K562 (cell line): ENCODE results near the gene SIGLEC6. TPM values are rescaled to one million over a fixed set of nuclear protein-coding genes. Genes with fewer than 3 reads are reported as not detected.

ENCODE experiments used
- ARID2 ChIP-seq: fragments of 450-650 bp; IDR thresholded peaks from 2 replicates; pipeline ENCODE4 v1.6.1; 2017; ENCODE audit warnings: antibody characterized with exemption, mild to moderate bottlenecking
- CBFA2T2 ChIP-seq: fragments of 450-650 bp; conservative IDR thresholded peaks from 2 replicates; pipeline ENCODE4 v1.6.1; 2017; ENCODE audit warnings: mild to moderate bottlenecking
- CBX5 ChIP-seq: IDR thresholded peaks from 2 replicates; pipeline ENCODE4 v1.6.1; 2014; ENCODE audit warnings: low read depth, borderline replicate concordance
- CCNT2 ChIP-seq: IDR thresholded peaks from 2 replicates; pipeline ENCODE4 v1.6.1; 2011; ENCODE audit warnings: borderline replicate concordance, low read depth, mild to moderate bottlenecking, moderate library complexity, mixed read lengths, low read length; ENCODE audit not compliant: insufficient read length; ENCODE audit errors: extremely low read depth
- CHCHD3 ChIP-seq: fragments of 250-450 bp; sonication (Bioruptor Pico); IDR thresholded peaks from 2 replicates; pipeline ENCODE4 v2.1.2; 2022; ENCODE audit warnings: mild to moderate bottlenecking
- EP300 ChIP-seq: IDR thresholded peaks from 2 replicates; pipeline ENCODE4 v1.6.1; 2012; ENCODE audit warnings: low read length, improper control_type of control experiment
- ETV6 ChIP-seq, 3 experiments: fragments of 150-350 bp in 1 of 3; sonication (generic) in 1 of 3; formaldehyde crosslinking in 1 of 3; IDR thresholded peaks; 2 replicates each; pipeline versions ENCODE4 v1.6.1 to v1.8.0; 2014 to 2022; ENCODE audit warnings: borderline replicate concordance in 2 of 3, low read depth in 2 of 3, antibody characterized with exemption in 1 of 3, low read length in 1 of 3, mild to moderate bottlenecking in 1 of 3, missing genetic modification reagents in 1 of 3
- EZH2 ChIP-seq: IDR thresholded peaks from 2 replicates; pipeline ENCODE4 v1.6.1; 2012; ENCODE audit warnings: low read depth, mild to moderate bottlenecking, inconsistent platforms, low read length, borderline replicate concordance
- IRF2 ChIP-seq: sonication (generic); formaldehyde crosslinking; IDR thresholded peaks from 2 replicates; pipeline ENCODE4 v1.8.1; 2022; ENCODE audit warnings: mild to moderate bottlenecking, missing genetic modification reagents
- MAZ ChIP-seq, 2 experiments: fragments of 450-650 bp in 1 of 2; sonication (generic) in 1 of 2; formaldehyde crosslinking; IDR thresholded peaks in 1 of 2; conservative IDR thresholded peaks in 1 of 2; 2 replicates each; pipeline versions ENCODE4 v1.4.0 to v1.5.0; 2020; ENCODE audit warnings: mild to moderate bottlenecking in 1 of 2, missing genetic modification reagents in 1 of 2
- NELFE ChIP-seq: IDR thresholded peaks from 2 replicates; pipeline ENCODE4 v1.6.1; 2011; ENCODE audit warnings: mild to moderate bottlenecking; ENCODE audit not compliant: insufficient read depth, insufficient read length
- PHF20 ChIP-seq: fragments of 450-650 bp; IDR thresholded peaks from 2 replicates; pipeline ENCODE4 v1.6.1; 2018; ENCODE audit not compliant: partially characterized antibody
- PHF8 ChIP-seq: fragments of 200-600 bp; sonication (generic); IDR thresholded peaks from 2 replicates; pipeline ENCODE4 v1.6.1; 2012; ENCODE audit warnings: mixed run types, mild to moderate bottlenecking, inconsistent platforms, low read length, moderate library complexity, borderline replicate concordance
- POLR2G ChIP-seq: fragments of 200-400 bp; formaldehyde crosslinking; IDR thresholded peaks from 2 replicates; pipeline ENCODE4 v1.6.1; 2017; ENCODE audit warnings: low read depth, mild to moderate bottlenecking, antibody characterized with exemption, low read length, moderate library complexity
- RBM25 ChIP-seq: fragments of 200-400 bp; formaldehyde crosslinking; IDR thresholded peaks from 2 replicates; pipeline ENCODE4 v1.6.1; 2018; ENCODE audit warnings: low read length, low read depth, moderate library complexity; ENCODE audit not compliant: severe bottlenecking
- RCOR1 ChIP-seq, 2 experiments: IDR thresholded peaks; 2 replicates each; pipeline ENCODE4 v1.6.1; 2012; ENCODE audit warnings: low read depth in 2 of 2, low read length in 2 of 2, borderline replicate concordance in 1 of 2, improper control_type of control experiment in 1 of 2
- RFX5 ChIP-seq: IDR thresholded peaks from 2 replicates; pipeline ENCODE4 v1.6.1; 2011; ENCODE audit warnings: low read depth, mild to moderate bottlenecking, improper control_type of control experiment, low read length
- TAF9B ChIP-seq: fragments of 450-650 bp; IDR thresholded peaks from 2 replicates; pipeline ENCODE4 v1.6.1; 2018; ENCODE audit warnings: mild to moderate bottlenecking; ENCODE audit not compliant: partially characterized antibody
- TEAD1 ChIP-seq, 2 experiments: fragments of 450-650 bp in 1 of 2; sonication (generic) in 1 of 2; formaldehyde crosslinking; IDR thresholded peaks; 2 replicates each; pipeline versions ENCODE4 v1.4.0 to v1.8.0; 2020 to 2022; ENCODE audit warnings: mild to moderate bottlenecking in 2 of 2, missing genetic modification reagents in 1 of 2
- TFAM ChIP-seq: fragments of 250-450 bp; sonication (Bioruptor Pico); conservative IDR thresholded peaks from 2 replicates; pipeline ENCODE4 v1.5.0; 2021; ENCODE audit warnings: mild to moderate bottlenecking, moderate library complexity
- TRIM28 ChIP-seq: fragments of 450-650 bp; IDR thresholded peaks from 2 replicates; pipeline ENCODE4 v1.6.1; 2017
- U2AF2 ChIP-seq: fragments of 200-400 bp; formaldehyde crosslinking; optimal IDR thresholded peaks from 2 replicates; pipeline ENCODE3; 2017; ENCODE audit warnings: low read depth, mild to moderate bottlenecking, low read length
- ZC3H11A ChIP-seq: IDR thresholded peaks from 2 replicates; pipeline ENCODE4 v1.6.1; 2012; ENCODE audit warnings: low read depth, low read length, improper control_type of control experiment
- ZNF133 ChIP-seq: fragments of 250-450 bp; sonication (Bioruptor Pico); IDR thresholded peaks from 2 replicates; pipeline ENCODE4 v1.4.0; 2020; ENCODE audit warnings: mild to moderate bottlenecking
- ZNF347 ChIP-seq: fragments of 450-650 bp; formaldehyde crosslinking; IDR thresholded peaks from 2 replicates; pipeline ENCODE4 v1.4.0; 2020; ENCODE audit warnings: low read depth, mild to moderate bottlenecking, moderate library complexity
- ZNF354B ChIP-seq: fragments of 250-450 bp; sonication (Bioruptor Pico); IDR thresholded peaks from 2 replicates; pipeline ENCODE4 v1.4.0; 2020
- ZNF75A ChIP-seq: fragments of 450-650 bp; formaldehyde crosslinking; IDR thresholded peaks from 2 replicates; pipeline ENCODE4 v1.4.0; 2020; ENCODE audit warnings: mild to moderate bottlenecking
- polyA plus RNA-seq, 8 experiments: library from polyadenylated mRNA; depleted of rRNA in 4 of 8; stranded (reverse) in 5 of 8; unstranded in 3 of 8; fragments of >200 nt; fragmentation: Nextera tagmentation in 2 of 8; fragmentation: Illumina TruSeq in 1 of 8; extraction: Ambion mirVana in 2 of 8; extraction: Trizol in 1 of 8; gene quantifications; 2 replicates each; pipeline versions ENCODE4 v1.2.1 to v1.2.3, GENCODE V29; 2011 to 2014; ENCODE audit warnings: inconsistent platforms in 1 of 8, missing spikeins in 1 of 8
- total RNA-seq, 7 experiments: library from RNA; depleted of rRNA in 6 of 7; stranded (reverse); fragments of >200 nt in 6 of 7; fragmentation: Illumina TruSeq in 2 of 7; extraction: Trizol in 2 of 7; gene quantifications; 2 replicates each; pipeline versions ENCODE4 v1.2.1 to v1.2.3, GENCODE V29; 2011 to 2021; ENCODE audit warnings: low replicate concordance in 1 of 7
- TF ChIP-seq, protein P1 (sequence below): sonication (generic); formaldehyde crosslinking; IDR thresholded peaks from 2 replicates; pipeline ENCODE4 v1.9.0; 2022; ENCODE audit warnings: mild to moderate bottlenecking, missing genetic modification reagents
- TF ChIP-seq, protein P2 (sequence below): sonication (generic); formaldehyde crosslinking; IDR thresholded peaks from 2 replicates; pipeline ENCODE4 v1.8.0; 2022; ENCODE audit warnings: missing genetic modification reagents, mild to moderate bottlenecking, moderate library complexity, borderline replicate concordance

The SIGLEC6 gene
- total and polyA plus RNA-seq, 9 of the 15 experiments (the other 6 are each of a cell fraction or from before 2014, with no cell fraction given) = 0.03 to 17.5 (median 0.71) TPM

DNA sequence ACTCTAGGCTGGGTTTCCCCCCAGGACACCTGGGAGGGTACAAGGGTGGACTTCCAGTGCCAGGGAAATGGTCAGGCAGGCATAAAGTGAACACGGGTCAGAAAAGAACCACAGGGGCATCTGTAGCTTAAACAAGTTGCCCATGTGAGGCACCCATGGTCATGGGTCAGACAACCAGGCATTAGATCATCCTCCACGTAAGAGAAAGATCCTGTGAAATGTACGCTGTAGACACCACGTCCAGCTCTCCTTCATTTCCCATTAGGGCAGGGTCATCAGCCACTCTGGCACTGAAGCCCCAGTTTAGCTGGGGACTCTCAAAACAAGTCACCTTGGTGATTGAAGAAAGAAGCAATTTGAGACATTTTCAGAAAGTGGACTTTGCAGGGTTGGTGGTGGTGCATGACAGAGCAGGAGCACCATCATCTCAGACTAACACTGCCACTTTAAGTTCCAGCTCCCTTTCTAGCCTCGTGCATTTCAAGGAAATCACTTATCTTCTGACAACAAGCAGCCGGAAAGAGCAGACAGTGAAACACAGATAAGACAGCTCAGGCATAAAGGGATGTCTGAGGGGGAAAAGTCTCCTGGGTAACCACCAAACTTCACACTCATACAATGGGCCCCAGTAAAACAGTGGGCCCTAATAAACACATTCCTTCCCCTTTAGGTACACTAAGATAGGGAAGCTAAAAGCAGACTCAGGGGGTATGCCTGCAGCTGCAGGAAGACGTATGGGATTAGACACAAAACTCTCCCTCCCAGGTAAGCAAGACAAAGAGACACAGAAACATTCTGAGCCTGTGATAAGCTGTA is 16.1 kb upstream of the SIGLEC6 start (continued):
- TF ChIP-seq ARID2 (no peak), RBM25 (no peak), ZC3H11A (no peak), RFX5 (no peak), CCNT2 (peak; percentile 96), RCOR1 (IDR thresholded peaks at IDR 0.05; ENCODE audit: borderline replicate concordance in 1 of 2, low read depth in 2 of 2, low read length in 2 of 2) (peak in 1 of 2 experiments; percentile 87; a peak in 3 of 4 replicates), PHF20 (no peak), POLR2G (peak; percentile 36; the same call in 1 of the 2 replicates), EP300 (peak; percentile 99), TAF9B (peak; percentile 76), CBX5 (no peak), EZH2 (no peak), ZNF354B (0 out of 2 replicates have a peak, but pooled peaks have one; percentile 38), ZNF75A (CRISPR knock-in tag) (0 out of 2 replicates have a peak, but pooled peaks have one; percentile 8), ZNF133 (no peak), U2AF2 (no peak), NELFE (no peak), MAZ (CRISPR knock-in tag; conservative IDR thresholded peaks at IDR 0.05 in 1 of 2, IDR thresholded peaks at IDR 0.05 in 1 of 2) (peak in 1 of 2 experiments; percentile 18; a peak in 2 of 4 replicates), TFAM (CRISPR knock-in tag) (no peak), CHCHD3 (CRISPR knock-in tag) (peak; percentile 57; the same call in 1 of the 2 replicates), TEAD1 (CRISPR knock-in tag; IDR thresholded peaks at IDR 0.05) (peak; percentile 66 to 83; a peak in 3 of 4 replicates), IRF2 (CRISPR knock-in tag) (no peak), PHF8 (no peak; the same call in 1 of the 2 replicates), ETV6 (IDR thresholded peaks at IDR 0.05; ENCODE audit: borderline replicate concordance in 1 of 2, low read depth in 2 of 2, low read length in 1 of 2) (peak in 1 of 2 experiments; percentile 94; a peak in 2 of 4 replicates), ETV6 (CRISPR knock-in tag; IDR thresholded peaks at IDR 0.05; ENCODE audit: borderline replicate concordance) (no peak), TRIM28 (no peak), CBFA2T2 (peak; percentile 98), ZNF347 (no peak)
- TF ChIP-seq, protein P1, sequence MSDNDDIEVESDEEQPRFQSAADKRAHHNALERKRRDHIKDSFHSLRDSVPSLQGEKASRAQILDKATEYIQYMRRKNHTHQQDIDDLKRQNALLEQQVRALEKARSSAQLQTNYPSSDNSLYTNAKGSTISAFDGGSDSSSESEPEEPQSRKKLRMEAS (CRISPR knock-in tag) = peak; percentile 73
- TF ChIP-seq, protein P2, sequence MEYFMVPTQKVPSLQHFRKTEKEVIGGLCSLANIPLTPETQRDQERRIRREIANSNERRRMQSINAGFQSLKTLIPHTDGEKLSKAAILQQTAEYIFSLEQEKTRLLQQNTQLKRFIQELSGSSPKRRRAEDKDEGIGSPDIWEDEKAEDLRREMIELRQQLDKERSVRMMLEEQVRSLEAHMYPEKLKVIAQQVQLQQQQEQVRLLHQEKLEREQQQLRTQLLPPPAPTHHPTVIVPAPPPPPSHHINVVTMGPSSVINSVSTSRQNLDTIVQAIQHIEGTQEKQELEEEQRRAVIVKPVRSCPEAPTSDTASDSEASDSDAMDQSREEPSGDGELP (CRISPR knock-in tag) = no peak
